ENCODE measurements around the gene WNT8B.
A peak's percentile ranks its signal among the peaks of the same experiment; 100 is the strongest.

WNT8B gene

DNA sequence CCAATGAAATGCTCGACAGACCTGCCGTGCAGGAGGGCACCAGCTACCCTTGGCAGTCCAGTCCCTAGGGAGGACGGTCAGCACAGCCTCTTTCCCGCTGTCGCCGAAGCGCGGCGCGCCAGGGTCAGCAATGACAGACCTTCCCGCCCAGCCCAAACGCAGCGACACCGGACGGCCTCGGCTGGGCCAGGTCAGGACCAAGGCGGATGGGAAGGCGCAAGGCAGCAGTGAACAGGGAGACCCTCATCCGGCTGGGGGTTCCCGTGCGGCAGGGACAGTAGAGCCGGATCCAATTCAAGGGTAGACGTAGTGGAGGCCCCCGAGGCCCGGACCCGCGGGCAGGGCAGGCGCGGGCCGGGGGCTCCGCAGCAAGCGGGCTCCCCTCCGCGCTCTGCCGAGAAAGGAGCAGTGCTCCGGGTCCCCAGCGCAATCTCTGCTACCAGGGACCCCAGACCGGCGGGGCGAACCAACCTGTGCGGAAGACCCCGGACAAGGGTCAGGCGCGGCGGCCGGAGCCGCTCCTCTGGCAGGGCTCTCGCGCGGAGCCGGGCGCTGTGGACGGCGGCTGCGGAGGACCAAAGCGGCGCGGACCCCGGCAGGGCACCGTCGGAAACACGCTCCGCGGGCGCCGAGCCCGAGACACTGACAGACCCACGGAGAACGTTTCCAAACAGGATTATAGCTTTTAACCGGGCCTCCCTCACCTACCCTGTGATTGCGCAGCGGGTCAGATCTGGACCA lies 56.7 kb downstream of the WNT8B start, which contains the start of gene SEC31B:
Gene SEC31B (minus strand): TSS at position 551 of the 741 bp plus-strand sequence. CDS start 2,909 bp downstream, outside the sequence.
- DNase-seq: no peak

DNA sequence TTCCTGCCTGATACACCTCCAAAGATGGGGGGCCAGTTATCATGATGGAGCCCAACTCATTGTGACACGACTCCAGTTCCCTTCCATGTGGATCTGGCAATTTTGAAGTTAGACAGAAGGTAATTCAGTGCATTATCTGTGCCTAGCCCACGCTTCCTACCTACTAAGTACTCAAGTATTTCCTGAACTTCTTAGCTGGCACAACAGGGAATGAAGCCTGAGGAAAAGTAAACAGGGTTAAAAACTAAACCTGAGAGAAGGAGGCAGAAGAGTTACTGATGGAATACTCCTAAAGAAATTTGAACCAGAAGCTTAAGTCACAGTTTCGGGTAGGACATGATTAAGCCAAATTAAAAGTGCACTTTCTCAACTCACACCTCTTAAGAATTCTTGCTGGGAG lies 58.0 kb downstream of the WNT8B start:
- no peak for DNase-seq

DNA sequence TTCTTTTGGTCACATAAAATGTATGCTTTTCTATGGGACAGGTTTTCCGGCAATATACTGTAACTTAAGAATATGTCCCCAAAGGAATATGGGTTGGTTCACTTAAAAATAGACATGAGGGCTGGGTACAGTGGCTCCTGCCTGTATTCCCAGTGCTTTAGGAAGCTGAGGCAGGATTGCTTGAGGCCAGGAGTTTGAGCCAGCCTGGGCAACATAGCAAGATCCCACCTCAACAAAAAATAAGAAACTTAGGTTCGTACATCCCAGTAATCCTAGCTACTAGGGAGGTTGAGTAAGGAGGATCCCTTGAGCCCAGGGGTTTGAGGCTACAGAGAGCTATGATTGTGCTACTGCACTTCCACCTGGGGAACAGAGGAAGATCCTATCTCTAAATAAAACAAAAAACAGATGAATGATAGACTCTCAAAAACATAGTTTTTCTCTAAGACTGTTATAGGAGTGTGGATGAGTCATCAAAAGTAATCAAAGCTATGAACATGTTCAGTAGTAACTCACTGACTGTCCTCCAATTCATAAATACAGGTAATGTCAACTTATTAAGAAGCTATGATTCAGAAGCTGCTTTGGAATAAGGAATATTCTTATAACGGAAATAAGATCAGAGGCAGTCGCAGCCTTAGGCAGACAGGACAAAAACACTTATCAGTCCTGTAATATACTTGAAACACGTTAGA lies 59.4 kb downstream of the WNT8B start:
- DNase-seq: no peak

DNA sequence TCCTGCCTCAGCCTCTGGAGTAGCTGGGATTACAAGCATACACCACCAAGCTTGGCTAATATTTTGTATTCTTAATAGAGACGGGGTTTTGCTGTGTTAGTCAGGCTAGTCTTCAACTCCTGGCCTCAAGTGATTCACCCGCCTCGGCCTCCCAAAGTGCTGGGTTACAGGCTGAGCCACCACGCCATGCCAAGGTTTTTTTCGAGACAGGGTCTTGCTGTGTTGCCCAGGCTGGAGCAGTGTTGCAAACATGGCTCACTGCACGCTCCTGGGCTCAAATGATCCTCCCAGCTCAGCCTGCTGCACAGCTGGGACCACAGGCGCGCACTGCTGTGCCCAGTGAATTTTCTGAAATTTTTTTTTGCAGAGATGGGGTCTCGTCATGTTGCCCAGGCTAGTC lies 60.1 kb downstream of the WNT8B start:
- DNase-seq: no peak

DNA sequence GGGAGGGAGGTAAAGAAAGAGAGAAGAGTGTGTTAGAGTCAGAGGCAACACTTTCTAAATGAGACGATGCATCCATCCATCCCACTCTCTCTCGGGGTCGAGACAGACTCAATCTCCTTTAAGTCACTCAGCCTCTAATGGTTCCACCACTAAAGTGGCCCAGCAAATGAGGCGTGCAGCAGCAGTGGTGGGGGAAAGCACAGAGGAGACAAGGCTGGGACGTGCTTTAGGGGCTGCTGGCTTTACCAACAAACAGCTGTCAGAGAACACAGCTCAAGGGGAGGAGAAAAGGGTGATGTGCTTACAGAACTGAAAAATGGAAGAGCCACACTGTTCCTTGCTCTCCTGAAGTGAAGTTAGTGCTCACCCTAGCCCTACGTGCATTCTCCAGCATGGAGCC lies 61.4 kb downstream of the WNT8B start:
- no peak for DNase-seq

DNA sequence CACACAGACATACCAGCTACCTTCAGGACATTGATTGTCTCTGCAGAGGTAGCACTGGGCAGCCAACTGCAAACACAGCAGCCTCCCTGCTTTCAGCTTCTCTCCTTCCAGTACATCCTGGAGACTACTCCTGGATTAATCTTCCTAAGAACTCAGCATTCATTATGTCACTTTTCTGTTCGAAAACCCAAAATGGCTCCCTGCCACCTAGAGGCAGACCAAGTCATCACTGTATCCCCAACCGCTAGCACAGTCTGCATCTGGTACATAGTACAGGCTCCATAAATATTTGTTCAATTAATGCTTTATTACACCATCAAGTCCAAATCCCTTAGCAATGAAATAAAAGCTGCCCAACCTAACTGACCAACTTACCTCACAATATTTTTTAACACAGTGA lies 61.8 kb downstream of the WNT8B start:
- no peak for DNase-seq

DNA sequence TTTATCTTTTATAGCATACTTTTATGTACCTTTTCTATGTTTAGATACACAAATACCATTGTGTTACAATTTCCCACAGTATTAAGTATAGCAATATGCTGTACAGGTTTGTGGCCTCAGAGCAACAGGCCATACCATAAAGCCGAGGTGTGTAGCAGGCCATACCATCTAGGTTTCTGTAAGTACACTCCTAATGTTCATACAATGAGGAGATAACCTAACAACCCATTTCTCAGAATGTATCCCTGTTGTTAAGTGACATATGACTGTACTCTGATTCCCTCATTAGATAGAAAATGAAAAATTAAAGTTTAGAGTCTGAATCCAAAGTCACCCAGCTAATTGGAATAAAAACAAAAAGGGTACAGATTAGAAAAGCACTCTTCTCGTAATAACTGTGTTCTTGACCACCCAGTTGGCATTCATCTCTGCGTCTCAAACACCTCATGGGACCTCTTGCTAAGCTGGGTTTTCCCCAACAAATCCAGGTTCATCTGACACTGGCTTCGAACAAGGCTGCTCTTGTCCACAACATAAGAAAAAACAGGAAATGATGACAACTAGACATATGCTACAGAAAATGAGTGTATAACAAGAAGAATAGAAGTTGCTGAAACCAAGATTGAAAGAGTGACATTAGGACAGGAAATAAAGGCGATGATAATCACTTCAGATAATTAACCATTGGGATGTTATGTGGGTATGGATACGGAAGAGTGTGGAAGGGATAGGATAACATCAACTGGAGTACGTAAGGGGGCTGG lies 65.5 kb downstream of the WNT8B start:
- DNase-seq: peak; percentile 48

DNA sequence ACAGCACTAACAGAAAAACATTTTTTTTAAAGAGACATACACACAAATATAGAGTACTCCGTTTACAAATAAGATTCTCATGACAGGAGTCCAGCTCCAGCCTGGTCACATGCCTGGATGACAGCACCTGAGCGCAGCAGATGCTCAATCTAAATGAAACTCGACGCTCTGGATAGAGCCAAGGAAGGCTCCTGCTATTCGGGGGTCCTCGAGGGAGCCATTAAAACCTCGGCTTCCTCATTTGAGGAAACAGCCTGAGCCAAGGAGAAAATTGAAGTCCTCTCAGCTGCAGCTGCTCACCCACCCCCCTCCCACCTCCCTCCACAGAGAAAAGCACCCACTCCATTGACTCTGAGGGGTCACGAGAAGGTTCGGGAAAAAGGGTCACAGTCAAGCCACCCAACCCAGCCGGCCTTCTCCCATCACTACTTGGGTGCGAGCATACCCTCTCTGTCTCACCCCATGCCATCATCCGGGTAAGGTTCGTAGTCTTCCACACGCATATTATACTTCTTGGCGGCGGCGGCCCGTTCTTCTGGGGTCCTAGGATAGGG lies 66.2 kb downstream of the WNT8B start:
- DNase-seq: no peak

DNA sequence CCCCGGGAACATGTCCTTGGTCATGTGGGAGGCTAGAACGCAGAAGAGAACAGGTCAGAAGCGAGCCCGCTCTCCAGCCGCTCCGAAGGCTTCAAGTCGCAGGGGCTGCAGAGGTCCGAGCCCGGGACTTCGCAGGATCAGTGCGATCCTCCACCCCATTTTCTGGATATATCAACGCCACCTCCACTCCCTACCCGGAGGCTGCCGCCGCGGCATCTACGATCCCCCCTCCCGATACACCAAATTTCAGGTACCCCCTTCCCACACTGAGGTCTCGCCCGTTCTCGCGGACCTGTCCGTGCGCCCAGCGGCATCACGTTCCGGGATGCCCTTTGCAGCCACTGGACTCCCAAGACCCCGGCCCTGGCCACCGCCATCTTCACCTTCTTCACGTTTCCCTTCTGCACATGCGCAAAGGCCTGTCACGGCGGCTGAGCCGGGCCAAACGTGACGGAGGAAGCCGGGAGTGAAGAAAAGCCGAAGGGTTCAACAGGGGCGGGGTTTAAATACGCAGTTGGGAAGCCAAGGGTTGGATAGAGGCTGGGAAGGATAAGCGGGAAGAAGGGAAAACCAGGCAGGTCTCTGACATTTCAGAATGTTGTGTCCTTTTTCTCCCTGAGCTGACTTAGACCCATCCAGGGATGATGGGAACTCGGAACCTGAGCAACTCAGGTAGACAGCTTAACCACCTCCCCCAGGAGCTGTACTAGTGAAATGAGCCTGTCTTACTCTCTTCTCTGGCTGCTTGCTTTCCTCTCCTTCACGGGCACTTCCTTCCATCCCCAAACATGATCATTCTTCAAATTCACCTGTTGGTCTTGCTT lies 66.9 kb downstream of the WNT8B start, which contains the start of gene NDUFB8:
Gene NDUFB8 (minus strand): TSS at position 397 of the 824 bp plus-strand sequence. CDS start 20 bp downstream, at position 377.
- DNase-seq: peak; percentile 94

DNA sequence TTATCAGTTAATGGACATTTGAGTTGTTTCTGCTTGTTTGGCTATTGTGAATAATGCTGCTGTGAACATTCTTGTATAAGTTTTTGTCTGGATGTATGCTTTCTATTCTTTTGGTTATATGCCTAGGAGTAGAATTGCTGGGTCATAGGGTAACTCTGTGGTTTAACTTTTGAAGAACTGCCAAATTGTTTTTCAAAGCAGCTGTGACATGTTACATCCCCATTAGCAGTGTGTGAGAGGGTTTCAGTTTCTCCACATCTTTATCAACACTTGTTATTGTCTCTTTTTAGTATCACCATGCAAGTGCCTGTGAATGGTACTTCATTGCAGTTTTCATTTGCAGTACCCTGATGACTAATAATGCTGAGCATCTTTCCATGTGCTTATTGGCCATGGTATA lies 69.0 kb downstream of the WNT8B start:
- no peak for DNase-seq

All from activated CD4-positive, alpha-beta T cell treated with anti-CD3 and anti-CD28 coated beads, Interleukin-2, Interleukin-6, amounts not matched to agents 100 ng/mL and 50 ng/mL, durations not matched to agents 16 hours and 8 hours (primary cell).